ENCODE data around the gene ERP29. TPM values are rescaled to one million over a fixed set of nuclear protein-coding genes. Genes with fewer than 3 reads are reported as not detected.

Gene ERP29
- total RNA-seq, 2 donors from 2014 or later, result 152 to 183 TPM

DNA sequence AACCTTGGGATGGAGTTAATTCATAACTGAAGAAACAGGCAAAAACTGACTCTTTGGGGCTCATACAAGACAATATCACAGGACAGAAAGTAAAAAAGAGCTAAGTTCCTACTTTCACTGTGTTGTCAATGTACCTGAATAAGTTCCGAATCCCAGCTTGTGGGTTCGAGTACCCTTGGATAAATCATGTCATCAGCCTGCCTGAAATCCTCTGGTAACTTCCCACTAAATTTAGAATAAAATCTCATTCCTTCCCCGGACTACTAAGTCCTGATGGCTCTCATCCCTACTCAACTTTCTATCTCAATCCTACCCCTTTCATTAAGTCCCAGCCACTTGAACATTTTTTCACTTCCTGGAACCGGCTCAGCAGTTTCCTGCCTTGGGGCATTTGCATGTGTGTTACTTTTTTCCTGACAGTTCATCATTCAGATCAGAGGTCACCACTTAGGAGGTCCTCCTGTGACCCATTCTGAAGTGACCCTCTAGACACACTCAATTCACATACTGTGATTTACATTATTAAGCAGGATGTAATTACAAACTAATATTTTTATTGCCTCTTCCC lies 12.7 kb downstream of the ERP29 start:
- Mint-ChIP-seq H3K4me1 (peaks cover 1% of the 10 kb centered on the region), H3K4me3 (no peak overlapping the region), H3K27ac (peak overlapping the region; percentile 40), H3K36me3 (ENCODE audit: low read depth) (peaks cover 51% of the 10 kb centered on the region), H3K27me3 (ENCODE audit: insufficient read depth) (no peaks in the 10 kb centered on the region), H3K9me3 (no peaks in the 10 kb centered on the region)
- no peaks in the 10 kb centered on the region for H3K9me3 ChIP-seq (ENCODE audit: control insufficient read depth, low read length)
- H3K9ac ChIP-seq (ENCODE audit: extremely low read depth, low read length, poor library complexity, severe bottlenecking), result no peak overlapping the region
- peaks cover 74% of the 10 kb centered on the region for H3K36me3 ChIP-seq (ENCODE audit: control insufficient read depth, insufficient read depth, low read length)
- H3K4me1 ChIP-seq (ENCODE audit: control insufficient read depth, insufficient read depth, low read length), result no peaks in the 10 kb centered on the region
- H3K4me3 ChIP-seq (ENCODE audit: low read length), result no peak overlapping the region
- 83 to 91% methylated on average over 4 of the region's 4 CpGs for WGBS, 2 experiments (ENCODE audit: insufficient coverage in 1 of 2, insufficient read length in 1 of 2)
- TF ChIP-seq, protein P1, sequence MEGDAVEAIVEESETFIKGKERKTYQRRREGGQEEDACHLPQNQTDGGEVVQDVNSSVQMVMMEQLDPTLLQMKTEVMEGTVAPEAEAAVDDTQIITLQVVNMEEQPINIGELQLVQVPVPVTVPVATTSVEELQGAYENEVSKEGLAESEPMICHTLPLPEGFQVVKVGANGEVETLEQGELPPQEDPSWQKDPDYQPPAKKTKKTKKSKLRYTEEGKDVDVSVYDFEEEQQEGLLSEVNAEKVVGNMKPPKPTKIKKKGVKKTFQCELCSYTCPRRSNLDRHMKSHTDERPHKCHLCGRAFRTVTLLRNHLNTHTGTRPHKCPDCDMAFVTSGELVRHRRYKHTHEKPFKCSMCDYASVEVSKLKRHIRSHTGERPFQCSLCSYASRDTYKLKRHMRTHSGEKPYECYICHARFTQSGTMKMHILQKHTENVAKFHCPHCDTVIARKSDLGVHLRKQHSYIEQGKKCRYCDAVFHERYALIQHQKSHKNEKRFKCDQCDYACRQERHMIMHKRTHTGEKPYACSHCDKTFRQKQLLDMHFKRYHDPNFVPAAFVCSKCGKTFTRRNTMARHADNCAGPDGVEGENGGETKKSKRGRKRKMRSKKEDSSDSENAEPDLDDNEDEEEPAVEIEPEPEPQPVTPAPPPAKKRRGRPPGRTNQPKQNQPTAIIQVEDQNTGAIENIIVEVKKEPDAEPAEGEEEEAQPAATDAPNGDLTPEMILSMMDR (conservative IDR thresholded peaks at IDR 0.05), result no peak
- DNase-seq, result no peak
- no peaks in the 10 kb centered on the region for H3K27me3 ChIP-seq (ENCODE audit: control insufficient read depth, insufficient read depth, low read length, poor library complexity, severe bottlenecking)
- no peak overlapping the region for H3K27ac ChIP-seq (ENCODE audit: low read depth, low read length)

DNA sequence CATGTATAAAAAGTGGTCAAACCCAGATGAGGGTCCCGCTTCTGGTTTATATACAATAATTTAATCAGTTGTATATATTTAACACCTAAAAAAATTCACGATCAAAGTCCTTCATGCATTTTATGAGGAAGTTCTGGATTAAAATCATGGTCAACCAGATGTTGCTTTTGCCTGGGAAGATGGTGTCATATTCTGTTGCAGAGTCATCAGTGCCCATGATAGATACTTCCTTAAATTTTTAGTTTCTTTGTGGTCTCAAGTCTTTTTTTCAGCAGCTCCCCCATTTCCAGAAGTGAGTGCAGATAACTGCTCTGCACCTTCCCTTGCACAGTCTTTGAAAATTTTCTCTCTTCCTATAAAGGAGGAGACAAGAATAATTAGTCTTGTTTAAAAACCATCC lies 16.1 kb downstream of the ERP29 start:
- Mint-ChIP-seq H3K27ac (no peak overlapping the region), H3K4me3 (no peak overlapping the region), H3K27me3 (ENCODE audit: insufficient read depth) (no peaks in the 10 kb centered on the region), H3K4me1 (peaks cover 1% of the 10 kb centered on the region), H3K9me3 (no peaks in the 10 kb centered on the region), H3K36me3 (ENCODE audit: low read depth) (peaks cover 51% of the 10 kb centered on the region)
- H3K27me3 ChIP-seq (ENCODE audit: control insufficient read depth, insufficient read depth, low read length, poor library complexity, severe bottlenecking), result no peaks in the 10 kb centered on the region
- 92% methylated on average over 1 of the region's 2 CpGs; no CpG with 5 or more reads in 1 of the 2 experiments for WGBS, 2 experiments (ENCODE audit: insufficient coverage in 1 of 2, insufficient read length in 1 of 2)
- H3K9me3 ChIP-seq (ENCODE audit: control insufficient read depth, low read length), result no peaks in the 10 kb centered on the region
- peaks cover 74% of the 10 kb centered on the region for H3K36me3 ChIP-seq (ENCODE audit: control insufficient read depth, insufficient read depth, low read length)
- TF ChIP-seq, protein P1 (conservative IDR thresholded peaks at IDR 0.05), result no peak
- H3K27ac ChIP-seq (ENCODE audit: low read depth, low read length), result no peak overlapping the region
- no peak overlapping the region for H3K4me3 ChIP-seq (ENCODE audit: low read length)
- H3K4me1 ChIP-seq (ENCODE audit: control insufficient read depth, insufficient read depth, low read length), result no peaks in the 10 kb centered on the region
- no peak for DNase-seq
- H3K9ac ChIP-seq (ENCODE audit: extremely low read depth, low read length, poor library complexity, severe bottlenecking), result no peak overlapping the region

DNA sequence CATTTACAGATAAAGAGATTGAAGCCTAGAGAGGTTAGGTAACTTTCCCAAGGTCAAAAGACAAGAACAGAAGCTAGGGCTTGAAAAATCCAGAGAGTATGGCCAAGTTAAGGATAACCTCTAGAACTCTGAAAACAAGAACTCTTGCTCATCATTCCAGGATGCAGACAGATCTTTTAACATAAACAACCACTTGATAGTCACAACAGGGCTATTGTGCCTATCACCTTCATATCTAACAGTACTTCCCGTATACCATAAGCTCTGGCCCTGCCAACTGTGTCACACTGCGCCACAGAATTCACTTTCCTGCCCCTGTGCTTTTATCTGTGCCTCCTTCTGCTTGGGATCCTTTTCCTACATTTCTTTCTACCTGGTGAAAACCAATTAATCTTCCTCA lies 18.2 kb downstream of the ERP29 start:
- H3K9ac ChIP-seq (ENCODE audit: extremely low read depth, low read length, poor library complexity, severe bottlenecking), result no peak overlapping the region
- H3K27me3 Mint-ChIP-seq (ENCODE audit: insufficient read depth), result no peaks in the 10 kb centered on the region
- peak overlapping the region; percentile 44 for H3K27ac Mint-ChIP-seq
- no peak for DNase-seq
- H3K4me1 ChIP-seq (ENCODE audit: control insufficient read depth, insufficient read depth, low read length), result no peaks in the 10 kb centered on the region
- H3K27ac ChIP-seq (ENCODE audit: low read depth, low read length), result no peak overlapping the region
- no peak overlapping the region for H3K4me3 Mint-ChIP-seq
- TF ChIP-seq, protein P1 (conservative IDR thresholded peaks at IDR 0.05), result no peak
- H3K9me3 ChIP-seq (ENCODE audit: control insufficient read depth, low read length), result no peaks in the 10 kb centered on the region
- H3K36me3 ChIP-seq (ENCODE audit: control insufficient read depth, insufficient read depth, low read length), result peaks cover 81% of the 10 kb centered on the region
- no peaks in the 10 kb centered on the region for H3K27me3 ChIP-seq (ENCODE audit: control insufficient read depth, insufficient read depth, low read length, poor library complexity, severe bottlenecking)
- no peaks in the 10 kb centered on the region for H3K9me3 Mint-ChIP-seq
- 90 to 100% methylated on average over 2 of the region's 2 CpGs for WGBS, 2 experiments (ENCODE audit: insufficient coverage in 1 of 2, insufficient read length in 1 of 2)
- peaks cover 1% of the 10 kb centered on the region for H3K4me1 Mint-ChIP-seq
- peaks cover 52% of the 10 kb centered on the region for H3K36me3 Mint-ChIP-seq (ENCODE audit: low read depth)
- H3K4me3 ChIP-seq (ENCODE audit: low read length), result no peak overlapping the region

Data from endodermal cell (in vitro differentiated cells).